ENCODE data around the gene ROS1.
"Not testable (repeated sequence)": the region's sequence is repeated elsewhere in the genome, so short reads cannot be mapped to it uniquely, and the experiment has no call there.

Gene ROS1

DNA sequence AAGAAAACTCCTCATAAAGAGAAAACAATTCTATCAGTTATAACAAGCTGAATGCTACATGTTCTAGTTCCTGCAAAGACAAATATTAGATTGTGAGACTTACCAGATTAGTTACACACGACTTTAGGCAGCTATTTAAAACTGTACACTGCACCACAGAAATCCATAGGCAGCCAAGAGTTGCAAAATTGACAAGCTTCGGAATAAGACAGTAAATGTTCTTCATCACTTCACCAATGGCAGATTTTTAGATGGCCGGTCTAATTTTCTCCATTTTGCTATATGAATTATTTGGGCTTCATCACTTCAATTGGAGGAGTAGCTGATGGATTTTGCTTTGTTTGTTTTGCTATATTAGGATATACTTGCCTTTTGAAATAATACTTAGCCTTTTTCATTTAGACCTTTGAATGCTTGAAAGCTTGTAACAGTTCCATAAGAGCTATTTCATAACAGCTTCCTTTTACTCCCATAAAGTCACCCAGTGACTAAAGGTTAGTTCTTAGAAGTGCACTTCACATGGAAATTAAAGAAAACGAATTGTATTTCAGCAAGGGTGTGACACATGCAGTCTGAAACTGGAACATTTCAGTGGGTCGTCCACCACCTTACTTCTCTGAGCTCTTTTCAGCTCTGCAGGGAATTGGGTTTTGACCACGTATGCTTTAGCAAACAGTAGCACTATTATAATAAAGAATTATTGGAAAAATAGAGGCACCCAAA is at the start of gene ROS1:
Gene ROS1, minus strand, starts transcription at position 512 of the 723 bp plus-strand sequence. Its CDS starts 286 bp downstream, at position 226.
- H3K4me3 ChIP-seq (ENCODE audit: low read depth in 1 of 5, low read length in 5 of 5), result no peak within 1 kb of the TSS
- no peak within 1 kb of the TSS for H3K27ac ChIP-seq (ENCODE audit: low read depth, low read length)
- H3K9me3 ChIP-seq (ENCODE audit: control insufficient read depth in 5 of 5, low read length in 5 of 5), result no peaks in the 10 kb centered on the region
- no peak within 1 kb of the TSS for H3K9ac ChIP-seq (ENCODE audit: low read length in 5 of 5)
- H3K27me3 ChIP-seq (ENCODE audit: control insufficient read depth in 5 of 5, insufficient read depth in 4 of 5, low read length in 5 of 5), result no peaks in the 10 kb centered on the region
- no peaks in the 10 kb centered on the region for H3K4me1 ChIP-seq (ENCODE audit: control insufficient read depth in 5 of 5, insufficient read depth in 5 of 5, low read length in 5 of 5)
- no peaks in the 10 kb centered on the region for H3K36me3 ChIP-seq (ENCODE audit: control insufficient read depth in 5 of 5, insufficient read depth in 5 of 5, low read length in 5 of 5)

DNA sequence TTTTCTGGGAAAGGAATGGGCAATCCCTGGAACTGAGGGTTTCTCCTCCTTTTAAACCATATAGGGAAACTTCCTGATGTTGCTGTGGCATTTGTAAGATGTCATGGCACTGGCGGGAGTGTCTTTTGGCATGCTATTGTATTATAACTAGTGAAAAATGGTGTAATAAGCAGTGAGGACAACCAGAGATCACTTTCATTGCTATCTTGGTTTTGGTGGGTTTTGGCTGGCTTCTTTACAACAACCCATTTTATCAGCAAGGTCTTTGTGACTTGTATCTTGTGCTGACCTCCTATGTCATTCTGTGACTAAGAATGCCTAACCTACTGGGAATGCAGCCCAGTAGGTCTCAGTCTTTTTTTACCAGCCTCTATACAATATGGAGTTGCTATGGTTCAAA is 47.7 kb upstream of the ROS1 start:
- Histone ChIP-seq H3K36me3 (ENCODE audit: control insufficient read depth in 5 of 5, insufficient read depth in 5 of 5, low read length in 5 of 5) (no peaks in the 10 kb centered on the region), H3K4me3 (ENCODE audit: low read depth in 1 of 5, low read length in 5 of 5) (no peak overlapping the region), H3K9me3 (ENCODE audit: control insufficient read depth in 5 of 5, low read length in 5 of 5) (no peaks in the 10 kb centered on the region), H3K4me1 (ENCODE audit: control insufficient read depth in 5 of 5, insufficient read depth in 5 of 5, low read length in 5 of 5) (no peaks in the 10 kb centered on the region), H3K27me3 (ENCODE audit: control insufficient read depth in 5 of 5, insufficient read depth in 4 of 5, low read length in 5 of 5) (no peaks in the 10 kb centered on the region), H3K9ac (ENCODE audit: low read length in 5 of 5) (no peak overlapping the region), H3K27ac (ENCODE audit: low read depth, low read length) (no peak overlapping the region)

DNA sequence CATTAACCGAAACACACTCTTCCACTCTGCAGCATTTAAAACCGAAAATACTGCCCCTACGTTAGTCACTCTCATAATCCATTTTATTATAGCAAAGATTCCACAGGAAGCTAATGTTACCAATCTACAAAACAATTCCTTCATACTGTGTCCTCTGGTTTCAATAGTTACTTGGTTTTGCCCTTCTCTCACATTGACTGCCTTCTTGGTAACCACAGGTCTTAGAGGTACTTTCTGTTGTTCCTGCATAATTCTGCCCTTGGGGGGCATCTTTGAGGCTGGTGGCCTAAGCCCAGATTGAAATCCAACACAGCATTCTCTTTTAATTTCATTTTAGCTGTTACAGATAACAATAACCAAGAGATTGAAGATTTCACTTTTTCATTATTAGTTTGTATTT is 46.9 kb upstream of the ROS1 start:
- Histone ChIP-seq H3K27me3 (ENCODE audit: control insufficient read depth in 5 of 5, insufficient read depth in 4 of 5, low read length in 5 of 5) (no peaks in the 10 kb centered on the region), H3K4me3 (ENCODE audit: low read depth in 1 of 5, low read length in 5 of 5) (no peak overlapping the region), H3K4me1 (ENCODE audit: control insufficient read depth in 5 of 5, insufficient read depth in 5 of 5, low read length in 5 of 5) (no peaks in the 10 kb centered on the region), H3K27ac (ENCODE audit: low read depth, low read length) (no peak overlapping the region), H3K36me3 (ENCODE audit: control insufficient read depth in 5 of 5, insufficient read depth in 5 of 5, low read length in 5 of 5) (no peaks in the 10 kb centered on the region), H3K9me3 (ENCODE audit: control insufficient read depth in 5 of 5, low read length in 5 of 5) (no peaks in the 10 kb centered on the region), H3K9ac (ENCODE audit: low read length in 5 of 5) (no peak overlapping the region)

DNA sequence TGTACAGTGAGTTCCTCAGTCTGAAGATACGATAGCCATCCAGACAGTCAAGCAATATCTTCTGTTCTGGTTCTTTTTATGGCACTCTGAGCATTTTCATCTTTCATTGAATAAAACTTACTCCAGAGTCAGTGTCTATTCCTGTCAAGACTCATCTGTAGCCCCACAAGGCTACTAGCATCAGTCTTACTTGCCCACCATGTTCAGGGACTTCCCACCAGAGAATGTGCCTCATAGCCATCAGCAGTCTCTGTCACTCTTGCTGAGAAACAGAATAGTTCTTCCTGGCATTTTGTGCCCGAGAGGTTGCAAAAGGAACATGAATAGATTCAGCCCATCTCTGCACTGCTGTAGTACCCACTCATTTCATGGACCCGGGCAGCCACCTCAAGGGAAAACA is 44.0 kb upstream of the ROS1 start:
- no peaks in the 10 kb centered on the region for H3K4me1 ChIP-seq (ENCODE audit: control insufficient read depth in 5 of 5, insufficient read depth in 5 of 5, low read length in 5 of 5)
- H3K27me3 ChIP-seq (ENCODE audit: control insufficient read depth in 5 of 5, insufficient read depth in 4 of 5, low read length in 5 of 5), result no peaks in the 10 kb centered on the region
- no peak overlapping the region for H3K4me3 ChIP-seq (ENCODE audit: low read depth in 1 of 5, low read length in 5 of 5)
- no peak overlapping the region for H3K9ac ChIP-seq (ENCODE audit: low read length in 5 of 5)
- no peaks in the 10 kb centered on the region for H3K9me3 ChIP-seq (ENCODE audit: control insufficient read depth in 5 of 5, low read length in 5 of 5)
- no peaks in the 10 kb centered on the region for H3K36me3 ChIP-seq (ENCODE audit: control insufficient read depth in 5 of 5, insufficient read depth in 5 of 5, low read length in 5 of 5)
- H3K27ac ChIP-seq (ENCODE audit: low read depth, low read length), result no peak overlapping the region

DNA sequence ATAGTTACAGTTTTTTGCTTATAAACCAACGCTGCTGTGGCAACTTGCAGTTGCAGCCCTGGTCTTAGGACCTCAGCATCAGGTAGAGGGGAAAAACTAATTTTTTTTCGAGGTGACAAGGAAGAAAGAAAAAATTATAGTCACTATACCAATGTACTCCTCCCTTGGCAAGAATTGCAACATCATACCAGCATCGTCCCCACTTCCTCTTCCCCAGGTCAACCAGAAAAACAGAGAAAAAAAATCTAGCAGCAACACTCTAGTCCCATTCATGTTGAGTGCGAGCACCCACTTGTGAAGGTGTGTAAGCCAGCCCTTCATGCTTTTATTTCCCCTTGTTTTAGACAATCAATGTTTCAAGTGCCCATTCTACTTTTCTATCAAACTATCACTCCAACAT is 43.6 kb upstream of the ROS1 start:
- no peak overlapping the region for H3K9ac ChIP-seq (ENCODE audit: low read length in 5 of 5)
- H3K9me3 ChIP-seq (ENCODE audit: control insufficient read depth in 5 of 5, low read length in 5 of 5), result no peaks in the 10 kb centered on the region
- H3K4me1 ChIP-seq (ENCODE audit: control insufficient read depth in 5 of 5, insufficient read depth in 5 of 5, low read length in 5 of 5), result no peaks in the 10 kb centered on the region
- H3K36me3 ChIP-seq (ENCODE audit: control insufficient read depth in 5 of 5, insufficient read depth in 5 of 5, low read length in 5 of 5), result no peaks in the 10 kb centered on the region
- H3K27me3 ChIP-seq (ENCODE audit: control insufficient read depth in 5 of 5, insufficient read depth in 4 of 5, low read length in 5 of 5), result no peaks in the 10 kb centered on the region
- no peak overlapping the region for H3K27ac ChIP-seq (ENCODE audit: low read depth, low read length)
- H3K4me3 ChIP-seq (ENCODE audit: low read depth in 1 of 5, low read length in 5 of 5), result no peak overlapping the region

DNA sequence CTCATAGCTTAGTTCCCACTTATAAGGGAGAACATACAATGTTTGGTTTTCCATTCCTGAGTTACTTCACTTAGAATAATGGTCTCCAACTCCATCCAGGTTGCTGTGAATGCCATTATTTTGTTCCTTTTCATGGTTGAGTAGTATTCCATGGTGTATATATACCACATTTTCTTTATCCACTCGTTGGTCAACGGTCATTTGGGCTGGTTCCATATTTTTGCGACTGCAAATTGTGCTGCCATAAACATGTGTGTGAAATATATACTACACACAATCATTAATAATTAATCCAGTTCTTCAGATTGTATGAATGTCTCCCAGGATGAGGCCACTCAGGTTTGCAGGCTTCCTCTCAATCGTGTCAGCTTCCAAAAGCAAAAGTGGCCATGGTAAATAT is 42.8 kb upstream of the ROS1 start:
- H3K36me3 ChIP-seq (ENCODE audit: control insufficient read depth in 5 of 5, insufficient read depth in 5 of 5, low read length in 5 of 5); H3K27ac ChIP-seq (ENCODE audit: low read depth, low read length); H3K4me3 ChIP-seq (ENCODE audit: low read depth in 1 of 5, low read length in 5 of 5); H3K27me3 ChIP-seq (ENCODE audit: control insufficient read depth in 5 of 5, insufficient read depth in 4 of 5, low read length in 5 of 5); H3K4me1 ChIP-seq (ENCODE audit: control insufficient read depth in 5 of 5, insufficient read depth in 5 of 5, low read length in 5 of 5); H3K9ac ChIP-seq (ENCODE audit: low read length in 5 of 5); H3K9me3 ChIP-seq (ENCODE audit: control insufficient read depth in 5 of 5, low read length in 5 of 5): not testable (repeated sequence)

DNA sequence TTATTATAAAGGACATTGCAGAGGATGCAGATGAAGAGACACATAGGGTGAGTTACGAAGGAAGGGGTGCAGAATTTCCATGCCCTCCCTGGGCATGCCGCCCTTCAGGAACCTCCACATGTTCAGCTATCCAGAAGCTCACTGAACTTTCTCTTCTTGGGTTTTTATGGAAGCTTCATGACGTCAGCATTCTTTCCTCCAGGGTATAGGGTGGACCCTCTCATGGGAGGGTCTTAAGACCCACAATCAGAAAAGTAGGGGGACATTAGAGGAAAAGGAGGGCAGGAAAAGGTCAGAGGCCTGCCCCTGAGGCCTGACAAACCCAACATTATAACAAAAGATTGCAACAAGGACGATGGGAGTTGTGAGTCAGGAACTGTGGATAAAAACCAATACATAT is 42.1 kb upstream of the ROS1 start:
- no peaks in the 10 kb centered on the region for H3K36me3 ChIP-seq (ENCODE audit: control insufficient read depth in 5 of 5, insufficient read depth in 5 of 5, low read length in 5 of 5)
- no peak overlapping the region for H3K27ac ChIP-seq (ENCODE audit: low read depth, low read length)
- H3K4me1 ChIP-seq (ENCODE audit: control insufficient read depth in 5 of 5, insufficient read depth in 5 of 5, low read length in 5 of 5), result no peaks in the 10 kb centered on the region
- H3K27me3 ChIP-seq (ENCODE audit: control insufficient read depth in 5 of 5, insufficient read depth in 4 of 5, low read length in 5 of 5), result no peaks in the 10 kb centered on the region
- H3K9me3 ChIP-seq (ENCODE audit: control insufficient read depth in 5 of 5, low read length in 5 of 5), result no peaks in the 10 kb centered on the region
- H3K4me3 ChIP-seq (ENCODE audit: low read depth in 1 of 5, low read length in 5 of 5), result no peak overlapping the region
- H3K9ac ChIP-seq (ENCODE audit: low read length in 5 of 5), result no peak overlapping the region

DNA sequence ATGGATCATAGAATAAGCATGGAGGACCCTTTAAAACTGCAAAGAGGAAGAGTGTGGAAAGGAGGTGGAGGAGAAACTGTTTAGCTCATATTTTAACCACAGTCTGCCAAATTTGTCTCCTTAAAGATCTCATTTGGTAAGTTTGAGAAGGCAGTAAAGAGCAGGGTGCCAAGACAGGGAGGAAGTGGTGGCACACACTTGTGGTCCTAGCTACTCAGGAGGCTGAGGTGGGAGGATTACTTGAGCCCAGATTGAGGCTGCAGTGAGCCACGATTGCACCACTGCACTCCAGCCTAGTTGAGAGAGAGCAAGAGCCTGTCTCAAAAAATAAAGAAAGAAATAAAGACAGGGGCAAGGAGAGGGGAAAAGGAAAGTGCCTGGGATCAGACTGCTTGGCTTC is 39.9 kb upstream of the ROS1 start:
- H3K4me1 ChIP-seq (ENCODE audit: control insufficient read depth in 5 of 5, insufficient read depth in 5 of 5, low read length in 5 of 5), result no peaks in the 10 kb centered on the region
- no peaks in the 10 kb centered on the region for H3K36me3 ChIP-seq (ENCODE audit: control insufficient read depth in 5 of 5, insufficient read depth in 5 of 5, low read length in 5 of 5)
- no peak overlapping the region for H3K27ac ChIP-seq (ENCODE audit: low read depth, low read length)
- H3K9ac ChIP-seq (ENCODE audit: low read length in 5 of 5), result no peak overlapping the region
- no peaks in the 10 kb centered on the region for H3K27me3 ChIP-seq (ENCODE audit: control insufficient read depth in 5 of 5, insufficient read depth in 4 of 5, low read length in 5 of 5)
- H3K9me3 ChIP-seq (ENCODE audit: control insufficient read depth in 5 of 5, low read length in 5 of 5), result no peaks in the 10 kb centered on the region
- H3K4me3 ChIP-seq (ENCODE audit: low read depth in 1 of 5, low read length in 5 of 5), result no peak overlapping the region

DNA sequence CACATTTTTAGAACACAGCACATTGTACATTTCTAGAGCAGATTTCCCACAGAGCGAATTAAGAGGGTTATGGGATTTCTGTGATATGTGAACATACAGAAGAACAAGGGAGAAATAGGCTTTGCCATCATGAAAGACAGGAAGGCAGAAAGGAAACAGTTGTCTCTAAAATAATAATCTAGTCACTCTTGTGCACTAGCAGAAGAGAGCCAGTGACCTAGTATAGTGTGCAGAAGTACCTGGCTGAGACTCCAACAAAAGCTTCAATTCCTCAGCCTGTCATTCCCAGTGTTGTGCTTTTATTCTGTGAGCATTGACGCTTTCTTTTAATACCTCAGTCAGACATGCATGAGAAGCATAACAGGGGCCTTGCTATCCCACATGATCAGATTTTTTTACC is 39.0 kb upstream of the ROS1 start:
- H3K9ac ChIP-seq (ENCODE audit: low read length in 5 of 5), result no peak overlapping the region
- no peak overlapping the region for H3K27ac ChIP-seq (ENCODE audit: low read depth, low read length)
- H3K4me3 ChIP-seq (ENCODE audit: low read depth in 1 of 5, low read length in 5 of 5), result no peak overlapping the region
- H3K4me1 ChIP-seq (ENCODE audit: control insufficient read depth in 5 of 5, insufficient read depth in 5 of 5, low read length in 5 of 5), result no peaks in the 10 kb centered on the region
- no peaks in the 10 kb centered on the region for H3K36me3 ChIP-seq (ENCODE audit: control insufficient read depth in 5 of 5, insufficient read depth in 5 of 5, low read length in 5 of 5)
- no peaks in the 10 kb centered on the region for H3K27me3 ChIP-seq (ENCODE audit: control insufficient read depth in 5 of 5, insufficient read depth in 4 of 5, low read length in 5 of 5)
- no peaks in the 10 kb centered on the region for H3K9me3 ChIP-seq (ENCODE audit: control insufficient read depth in 5 of 5, low read length in 5 of 5)

DNA sequence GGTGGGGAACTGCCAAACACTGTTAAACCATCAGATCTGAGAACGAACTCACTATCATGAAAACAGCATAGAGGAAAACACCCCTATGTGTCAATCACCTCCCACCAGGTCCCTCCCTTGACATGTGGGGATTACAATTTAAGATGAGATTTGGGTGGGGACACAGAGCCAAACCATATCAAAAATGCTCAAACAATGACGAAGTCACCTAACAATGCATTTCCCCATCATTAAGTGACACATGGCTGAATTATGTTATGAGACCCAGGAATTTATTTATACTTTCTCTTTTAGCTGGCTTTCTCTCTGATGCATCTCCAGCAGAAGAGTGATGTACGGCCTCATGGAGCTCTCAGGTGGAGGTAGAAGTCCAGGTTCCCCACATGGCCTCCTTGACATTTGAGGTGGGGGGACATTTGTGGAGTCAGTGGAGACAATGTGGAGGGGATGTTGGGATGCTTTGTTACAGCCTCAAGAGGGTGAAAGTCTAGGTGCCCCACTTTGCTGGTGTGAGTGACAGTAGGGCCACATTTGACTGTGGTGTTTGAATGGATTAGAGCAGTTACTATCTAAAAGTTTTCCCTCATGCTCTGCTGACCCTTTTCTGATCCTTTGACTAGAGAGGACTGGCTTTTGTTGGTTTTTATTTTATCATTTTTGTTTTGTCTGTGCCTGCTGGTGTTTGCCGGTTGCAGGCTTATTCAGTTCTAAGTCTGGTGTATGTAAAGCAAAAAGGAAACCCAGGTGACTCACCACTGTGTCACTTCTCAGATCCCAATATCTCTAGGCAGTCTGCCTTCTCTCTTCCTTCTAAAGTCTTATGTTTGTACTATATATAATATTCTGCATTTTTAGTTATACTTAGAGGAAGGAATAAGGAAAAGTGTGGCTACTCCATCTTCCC is 38.3 kb upstream of the ROS1 start:
- Histone ChIP-seq H3K4me3 (ENCODE audit: low read depth in 1 of 5, low read length in 5 of 5) (no peak overlapping the region), H3K4me1 (ENCODE audit: control insufficient read depth in 5 of 5, insufficient read depth in 5 of 5, low read length in 5 of 5) (no peaks in the 10 kb centered on the region), H3K9me3 (ENCODE audit: control insufficient read depth in 5 of 5, low read length in 5 of 5) (no peaks in the 10 kb centered on the region), H3K36me3 (ENCODE audit: control insufficient read depth in 5 of 5, insufficient read depth in 5 of 5, low read length in 5 of 5) (no peaks in the 10 kb centered on the region), H3K27me3 (ENCODE audit: control insufficient read depth in 5 of 5, insufficient read depth in 4 of 5, low read length in 5 of 5) (no peaks in the 10 kb centered on the region), H3K27ac (ENCODE audit: low read depth, low read length) (no peak overlapping the region), H3K9ac (ENCODE audit: low read length in 5 of 5) (no peak overlapping the region)

All from subcutaneous abdominal adipose tissue (tissue), 5 donors.